ENCODE data around the gene CAMSAP1.

DNA sequence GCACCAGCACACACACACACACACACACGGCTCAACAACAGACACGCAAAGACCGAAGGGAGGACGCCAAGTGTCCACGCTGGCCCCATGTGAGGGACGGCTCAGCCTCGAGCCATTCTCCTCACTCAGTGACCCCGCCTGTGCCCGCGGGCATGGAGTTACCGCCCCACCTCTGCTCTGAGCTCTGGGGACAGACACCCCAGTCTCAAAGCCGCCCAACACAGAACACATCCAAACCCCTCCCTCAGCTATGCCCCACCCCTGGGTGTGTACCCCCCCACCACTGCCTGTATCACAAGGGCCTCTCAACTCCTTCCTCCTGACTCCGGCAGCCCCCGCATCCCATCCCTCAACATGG lies 81.2 kb downstream of the CAMSAP1 start:
- TF ChIP-seq POLR2A (IDR thresholded peaks at IDR 0.05), result no peak
- TF ChIP-seq, protein P1, sequence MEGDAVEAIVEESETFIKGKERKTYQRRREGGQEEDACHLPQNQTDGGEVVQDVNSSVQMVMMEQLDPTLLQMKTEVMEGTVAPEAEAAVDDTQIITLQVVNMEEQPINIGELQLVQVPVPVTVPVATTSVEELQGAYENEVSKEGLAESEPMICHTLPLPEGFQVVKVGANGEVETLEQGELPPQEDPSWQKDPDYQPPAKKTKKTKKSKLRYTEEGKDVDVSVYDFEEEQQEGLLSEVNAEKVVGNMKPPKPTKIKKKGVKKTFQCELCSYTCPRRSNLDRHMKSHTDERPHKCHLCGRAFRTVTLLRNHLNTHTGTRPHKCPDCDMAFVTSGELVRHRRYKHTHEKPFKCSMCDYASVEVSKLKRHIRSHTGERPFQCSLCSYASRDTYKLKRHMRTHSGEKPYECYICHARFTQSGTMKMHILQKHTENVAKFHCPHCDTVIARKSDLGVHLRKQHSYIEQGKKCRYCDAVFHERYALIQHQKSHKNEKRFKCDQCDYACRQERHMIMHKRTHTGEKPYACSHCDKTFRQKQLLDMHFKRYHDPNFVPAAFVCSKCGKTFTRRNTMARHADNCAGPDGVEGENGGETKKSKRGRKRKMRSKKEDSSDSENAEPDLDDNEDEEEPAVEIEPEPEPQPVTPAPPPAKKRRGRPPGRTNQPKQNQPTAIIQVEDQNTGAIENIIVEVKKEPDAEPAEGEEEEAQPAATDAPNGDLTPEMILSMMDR (IDR thresholded peaks at IDR 0.05), result no peak
